PC-9 (cell line): ENCODE measurements around the gene CCDC107. TPM values are rescaled to one million over a fixed set of nuclear protein-coding genes. Genes with fewer than 3 reads are reported as not detected.
"Not testable (repeated sequence)": the region's sequence is repeated elsewhere in the genome, so short reads cannot be mapped to it uniquely, and the experiment has no call there.

Experiments used
- BruUV-seq: library from RNA; stranded (reverse); fragments of 400-500 nt; replicated peaks from 2 replicates; lab custom pipeline; 2021; lab: Mats Ljungman, UMichigan
- CTCF ChIA-PET: fragments of 300-600 bp; sonication (Branson Sonifier 250); formaldehyde crosslinking; loops from one replicate; lab custom pipeline; 2022; ENCODE audit warnings: antibody characterized with exemption; lab: Charles Lee
- POLR2A ChIA-PET: fragments of 300-600 bp; sonication (Branson Sonifier 250); formaldehyde crosslinking; loops from one replicate; lab custom pipeline; 2022; ENCODE audit warnings: antibody characterized with exemption; ENCODE audit not compliant: unreplicated experiment; lab: Charles Lee
- DNase-seq, 2 experiments: peaks; one replicate each; pipeline versions ENCODE4 v3.0.0 to v3.0.0-alpha.2; 2015 to 2022; ENCODE audit warnings: mixed read lengths in 1 of 2
- H2AFZ ChIP-seq: fragments of 200-600 bp; sonication (generic); 2 replicates; pipeline ENCODE4 v1.8.1; 2017; ENCODE audit warnings: antibody characterized with exemption
- H3F3A ChIP-seq: fragments of 200-600 bp; sonication (generic); 2 replicates; pipeline ENCODE4 v1.8.1; 2017; ENCODE audit warnings: antibody characterized with exemption, mild to moderate bottlenecking, low read depth; ENCODE audit not compliant: insufficient read depth
- H3K27ac ChIP-seq: fragments of 200-600 bp; sonication (generic); 2 replicates; pipeline ENCODE4 v1.6.1; 2016; ENCODE audit warnings: mixed run types
- H3K27me3 ChIP-seq: fragments of 200-600 bp; sonication (generic); 2 replicates; pipeline ENCODE4 v1.6.1; 2016; ENCODE audit warnings: low read depth, mixed run types; ENCODE audit not compliant: insufficient read depth
- H3K36me3 ChIP-seq: fragments of 200-600 bp; sonication (generic); 2 replicates; pipeline ENCODE4 v1.6.1; 2016; ENCODE audit warnings: low read depth, mixed run types
- H3K4me1 ChIP-seq: fragments of 200-600 bp; sonication (generic); replicated peaks from 2 replicates; pipeline ENCODE4 v1.6.1; 2016; ENCODE audit warnings: mixed run types; ENCODE audit not compliant: insufficient read depth
- H3K4me2 ChIP-seq: fragments of 200-600 bp; sonication (generic); 2 replicates; pipeline ENCODE4 v1.6.1; 2017; ENCODE audit warnings: mixed run types
- H3K4me3 ChIP-seq: fragments of 200-600 bp; sonication (generic); 2 replicates; pipeline ENCODE4 v1.6.1; 2016; ENCODE audit warnings: mixed run types
- H3K79me2 ChIP-seq: fragments of 200-600 bp; sonication (generic); 2 replicates; pipeline ENCODE4 v1.6.1; 2017; ENCODE audit warnings: low read depth, mixed run types
- H3K9me2 ChIP-seq: fragments of 200-600 bp; sonication (generic); 2 replicates; pipeline ENCODE4 v1.8.1; 2017; ENCODE audit warnings: mild to moderate bottlenecking; ENCODE audit not compliant: insufficient read depth
- H3K9me3 ChIP-seq: fragments of 200-600 bp; sonication (generic); 2 replicates; pipeline ENCODE4 v1.8.1; 2016; ENCODE audit warnings: low read depth; ENCODE audit not compliant: insufficient read depth
- H4K20me1 ChIP-seq: fragments of 200-600 bp; sonication (generic); 2 replicates; pipeline ENCODE4 v1.8.1; 2017; ENCODE audit not compliant: insufficient read depth
- EZH2 ChIP-seq: fragments of 200-600 bp; sonication (generic); IDR thresholded peaks from 2 replicates; pipeline ENCODE4 v1.8.0; 2017; ENCODE audit warnings: antibody characterized with exemption, low read depth
- intact Hi-C: fragments of 100-400 bp; cut with micrococcal nuclease; formaldehyde crosslinking; loops from one replicate; pipeline ENCODE4 v1.10.0; 2022; ENCODE audit not compliant: unreplicated experiment
- total RNA-seq: library from RNA; stranded (reverse); gene quantifications from 2 replicates; pipeline ENCODE4 v1.2.3, GENCODE V29; 2021
- TF ChIP-seq, protein P1 (sequence below): fragments of 200-600 bp; sonication (generic); conservative IDR thresholded peaks from 2 replicates; pipeline ENCODE4 v1.6.1; 2017; ENCODE audit warnings: mixed run types, antibody characterized with exemption, mild to moderate bottlenecking, moderate library complexity

CCDC107 gene
- total RNA-seq, 1 experiment from 2014 or later: 6.9 TPM

- peaks cover 1% of the 10 kb centered on the region; the same call in 1 of the 2 replicates for H3F3A ChIP-seq
- POLR2A ChIA-PET: no interaction called here
- H3K9me3 ChIP-seq: no peaks in the 10 kb centered on the region
- H3K79me2 ChIP-seq: peaks cover 7% of the 10 kb centered on the region; the same call in 1 of the 2 replicates
- H3K4me2 ChIP-seq: no peak overlapping the region
- no peaks in the 10 kb centered on the region for H3K9me2 ChIP-seq
- intact Hi-C loops: loop anchor here (10.0 kb wide), 1 partner anchor 495 kb away; the partner anchor contains the start of gene ATOSB
- no peak for TF ChIP-seq EZH2
- TF ChIP-seq, protein P1, sequence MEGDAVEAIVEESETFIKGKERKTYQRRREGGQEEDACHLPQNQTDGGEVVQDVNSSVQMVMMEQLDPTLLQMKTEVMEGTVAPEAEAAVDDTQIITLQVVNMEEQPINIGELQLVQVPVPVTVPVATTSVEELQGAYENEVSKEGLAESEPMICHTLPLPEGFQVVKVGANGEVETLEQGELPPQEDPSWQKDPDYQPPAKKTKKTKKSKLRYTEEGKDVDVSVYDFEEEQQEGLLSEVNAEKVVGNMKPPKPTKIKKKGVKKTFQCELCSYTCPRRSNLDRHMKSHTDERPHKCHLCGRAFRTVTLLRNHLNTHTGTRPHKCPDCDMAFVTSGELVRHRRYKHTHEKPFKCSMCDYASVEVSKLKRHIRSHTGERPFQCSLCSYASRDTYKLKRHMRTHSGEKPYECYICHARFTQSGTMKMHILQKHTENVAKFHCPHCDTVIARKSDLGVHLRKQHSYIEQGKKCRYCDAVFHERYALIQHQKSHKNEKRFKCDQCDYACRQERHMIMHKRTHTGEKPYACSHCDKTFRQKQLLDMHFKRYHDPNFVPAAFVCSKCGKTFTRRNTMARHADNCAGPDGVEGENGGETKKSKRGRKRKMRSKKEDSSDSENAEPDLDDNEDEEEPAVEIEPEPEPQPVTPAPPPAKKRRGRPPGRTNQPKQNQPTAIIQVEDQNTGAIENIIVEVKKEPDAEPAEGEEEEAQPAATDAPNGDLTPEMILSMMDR: no peak
- no peak overlapping the region for H3K27ac ChIP-seq
- peaks cover 7% of the 10 kb centered on the region; the same call in 1 of the 2 replicates for H3K4me1 ChIP-seq
- no peaks in the 10 kb centered on the region for H3K36me3 ChIP-seq
- no peak overlapping the region for H3K4me3 ChIP-seq
- H4K20me1 ChIP-seq: no peaks in the 10 kb centered on the region
- DNase-seq: no peak
- CTCF ChIA-PET: no interaction called here
- no peaks in the 10 kb centered on the region for H3K27me3 ChIP-seq
- H2AFZ ChIP-seq: no peak overlapping the region
- BruUV-seq: no TSS peak
These were observed 48.3 kb upstream of the CCDC107 start for GRCh38 chr9:35609820-35610163.

DNA sequence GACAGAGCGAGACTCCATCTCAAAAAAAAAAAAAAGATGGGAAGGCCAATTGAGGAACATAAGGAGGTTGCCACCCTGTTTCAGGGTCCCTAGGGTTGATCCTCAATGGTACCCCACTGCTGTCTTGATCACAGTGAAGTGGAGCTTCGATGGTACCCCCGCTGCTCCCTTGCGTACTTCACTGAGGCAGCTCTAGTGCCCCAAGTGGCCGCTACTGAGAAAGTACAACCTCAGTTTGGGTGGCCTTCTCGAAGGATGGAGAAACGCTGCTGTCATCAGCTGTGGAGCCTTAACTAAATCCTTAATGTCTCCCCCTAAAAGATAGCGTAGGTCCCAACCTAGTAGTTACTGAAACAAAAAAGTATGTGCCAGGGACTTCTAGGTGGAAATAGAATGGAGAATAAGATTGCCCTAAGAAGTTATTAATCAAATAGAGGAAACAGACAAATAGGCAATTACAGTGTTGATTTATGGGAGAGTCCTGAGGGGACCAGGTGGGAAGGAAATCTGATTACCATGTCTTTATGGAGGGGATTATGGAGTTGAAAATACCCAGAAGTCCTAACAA is 46.8 kb upstream of the CCDC107 start:
- H3F3A ChIP-seq: no peaks in the 10 kb centered on the region
- no peak overlapping the region for H3K4me3 ChIP-seq
- H3K4me1 ChIP-seq: peaks cover 5% of the 10 kb centered on the region; the same call in 1 of the 2 replicates
- ChIA-PET POLR2A (no interaction called here), CTCF (interaction anchor here (0.7 kb wide), 2 partner anchors 100 to 168 kb away, joined by 5 to 9 read pairs; no protein-coding TSS in a partner anchor)
- no peak overlapping the region for H3K4me2 ChIP-seq
- no peaks in the 10 kb centered on the region for H3K27me3 ChIP-seq
- intact Hi-C loops: no loop called here
- H4K20me1 ChIP-seq: no peaks in the 10 kb centered on the region
- TF ChIP-seq, protein P1: peak; percentile 51
- no peak for TF ChIP-seq EZH2
- H2AFZ ChIP-seq: no peak overlapping the region
- H3K36me3 ChIP-seq: no peaks in the 10 kb centered on the region
- peaks cover under 1% of the 10 kb centered on the region; the same call in 1 of the 2 replicates for H3K79me2 ChIP-seq
- no TSS peak for BruUV-seq
- peak in 1 of 2 experiments; percentile 2 for DNase-seq
- no peaks in the 10 kb centered on the region for H3K9me3 ChIP-seq
- no peak overlapping the region for H3K27ac ChIP-seq
- H3K9me2 ChIP-seq: no peaks in the 10 kb centered on the region

DNA sequence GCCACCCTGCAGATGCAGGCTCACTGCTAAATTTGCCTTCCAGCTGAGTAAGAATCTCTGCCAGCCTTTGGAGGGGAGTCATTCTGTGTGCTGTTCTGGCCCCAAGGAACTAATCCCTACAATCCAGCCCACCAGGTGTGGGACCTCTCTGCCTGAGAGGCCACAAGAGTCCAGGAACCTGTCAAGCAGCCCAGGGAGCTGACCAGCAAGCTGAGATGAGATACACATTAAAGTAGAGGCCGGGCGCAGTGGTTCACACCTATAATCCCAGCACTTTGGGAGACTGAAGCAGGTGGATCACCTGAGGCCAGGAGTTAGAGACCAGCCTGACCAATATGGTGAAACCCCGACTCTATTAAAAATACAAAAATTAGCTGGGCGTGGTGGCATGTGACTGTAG is 46.0 kb upstream of the CCDC107 start:
- BruUV-seq, H3K79me2 ChIP-seq, H4K20me1 ChIP-seq, H3F3A ChIP-seq, DNase-seq, CTCF ChIA-PET, H3K4me2 ChIP-seq, H3K4me3 ChIP-seq, H3K4me1 ChIP-seq, H3K9me3 ChIP-seq, H3K36me3 ChIP-seq, H2AFZ ChIP-seq, H3K9me2 ChIP-seq, H3K27ac ChIP-seq, intact Hi-C loops, H3K27me3 ChIP-seq, POLR2A ChIA-PET: not testable (repeated sequence)

- no peak for DNase-seq
- Histone ChIP-seq H3F3A (no peaks in the 10 kb centered on the region), H3K27me3 (no peaks in the 10 kb centered on the region), H3K9me2 (no peaks in the 10 kb centered on the region), H3K9me3 (no peaks in the 10 kb centered on the region), H3K4me1 (no peaks in the 10 kb centered on the region), H3K4me2 (no peak overlapping the region), H2AFZ (no peak overlapping the region), H4K20me1 (no peaks in the 10 kb centered on the region), H3K4me3 (no peak overlapping the region), H3K79me2 (no peaks in the 10 kb centered on the region), H3K36me3 (no peaks in the 10 kb centered on the region), H3K27ac (no peak overlapping the region)
- BruUV-seq: no TSS peak
- no peak for TF ChIP-seq EZH2
- TF ChIP-seq, protein P1: no peak
- POLR2A ChIA-PET: no interaction called here
- intact Hi-C loops: no loop called here
- CTCF ChIA-PET: interaction anchor here (0.6 kb wide), 1 partner anchor 10 kb away, joined by 7 read pairs; no protein-coding TSS in a partner anchor
These were observed 45.2 kb upstream of the CCDC107 start for GRCh38 chr9:35612843-35613242.
